Left cardiac atrium (tissue), 4 donors: Measurements from ENCODE around the gene MAPK8IP2. TPM values are rescaled to one million over a fixed set of nuclear protein-coding genes. Genes with fewer than 3 reads are reported as not detected.
A peak's percentile ranks its signal among the peaks of the same experiment; 100 is the strongest.
"Not testable (repeated sequence)": the region's sequence is repeated elsewhere in the genome, so short reads cannot be mapped to it uniquely, and the experiment has no call there.

Source experiments
- ATAC-seq, 2 donors: fragments of 200-7000 bp; cut with Tn5 transposase; one replicate each; pipeline ENCODE4 v1.9.1; 2020; ENCODE audit warnings: mild to moderate bottlenecking in 2 of 2, moderate library complexity in 2 of 2
- DNase-seq: peaks from one replicate; pipeline ENCODE4 v3.0.0-alpha.2; 2020
- intact Hi-C, 2 donors: fragments of 100-400 bp; cut with DNase I; formaldehyde crosslinking; loops; one replicate each; pipeline versions ENCODE4 v1.14.1 to v1.15.1; 2022 to 2023
- total RNA-seq, 2 donors: library from RNA; stranded (reverse); fragmentation: NEBNext Ultra II Directional; extraction: Animal tissue kit (Norgen Biotek cat#: 25700); gene quantifications; one replicate each; pipeline ENCODE4 v1.2.1, GENCODE V29; 2021
- donor health status: DM: no; HTN: yes; CAD: no.
- donor health status: DM: no; HTN: yes; CAD: no; lungs with severe emphysema.
- donor health status: DM: yes; HTN: yes; CAD: no.
- donor health status: Dilated cardiomyopathy.

MAPK8IP2 gene
- total RNA-seq, 2 donors from 2014 or later = 0.42 to 1.1 TPM

- no peak for ATAC-seq
- intact Hi-C loops = no loop called here
- no peak for DNase-seq
Measured at GRCh38 chr22:50625131-50625567, 24.6 kb downstream of the MAPK8IP2 start.

GRCh38 chr22:50625568-50626313 lies 25.1 kb downstream of the MAPK8IP2 start:
- intact Hi-C loops = no loop called here
- DNase-seq (no peak), ATAC-seq (no peak)

- intact Hi-C loops = no loop called here
- ATAC-seq = no peak
- no peak for DNase-seq
Measured at GRCh38 chr22:50626314-50626849, 25.8 kb downstream of the MAPK8IP2 start.

GRCh38 chr22:50626850-50627641 lies 26.5 kb downstream of the MAPK8IP2 start:
- intact Hi-C loops = no loop called here
- DNase-seq (no peak), ATAC-seq (peak; percentile 1)

- ATAC-seq (peak; percentile 94 to 96), DNase-seq (peak; percentile 89)
- intact Hi-C loops = no loop called here
Measured at GRCh38 chr22:50627642-50628542, 27.3 kb downstream of the MAPK8IP2 start, which contains the start of gene ARSA. Gene ARSA (minus strand): TSS chr22:50628152. CDS start chr22:50627779, 373 bp downstream.

GRCh38 chr22:50628543-50629134 lies 28.0 kb downstream of the MAPK8IP2 start:
- no peak for ATAC-seq
- intact Hi-C loops = no loop called here
- DNase-seq = no peak

GRCh38 chr22:50630376-50630775 lies 29.8 kb downstream of the MAPK8IP2 start:
- intact Hi-C loops = no loop called here
- no peak for ATAC-seq
- no peak for DNase-seq

GRCh38 chr22:50633086-50633485 lies 32.5 kb downstream of the MAPK8IP2 start:
- ATAC-seq (no peak), DNase-seq (no peak)
- intact Hi-C loops = no loop called here

- no peak for ATAC-seq
- DNase-seq = no peak
- intact Hi-C loops = no loop called here
Measured at GRCh38 chr22:50633771-50634170, 33.2 kb downstream of the MAPK8IP2 start.

GRCh38 chr22:50635591-50635990 lies 35.0 kb downstream of the MAPK8IP2 start:
- no peak for DNase-seq
- intact Hi-C loops = no loop called here
- no peak for ATAC-seq

- intact Hi-C loops, DNase-seq, ATAC-seq: not testable (repeated sequence)
Measured at GRCh38 chr22:50640296-50640695, 39.7 kb downstream of the MAPK8IP2 start.

- intact Hi-C loops = no loop called here
- ATAC-seq = peak; percentile 49 to 51
- DNase-seq = peak; percentile 39
Measured at GRCh38 chr22:50640857-50641647, 40.5 kb downstream of the MAPK8IP2 start.

- ATAC-seq (peak; percentile 76 to 93), DNase-seq (peak; percentile 62)
- intact Hi-C loops = no loop called here
Measured at GRCh38 chr22:50641696-50642607, 41.4 kb downstream of the MAPK8IP2 start.

- ATAC-seq, DNase-seq, intact Hi-C loops: not testable (repeated sequence)
Measured at GRCh38 chr22:50643021-50643820, 42.6 kb downstream of the MAPK8IP2 start.

- ATAC-seq, intact Hi-C loops, DNase-seq: not testable (repeated sequence)
Measured at GRCh38 chr22:50643821-50644101, 43.2 kb downstream of the MAPK8IP2 start.

- DNase-seq (no peak), ATAC-seq (no peak)
- intact Hi-C loops = no loop called here
Measured at GRCh38 chr22:50653256-50653655, 52.7 kb downstream of the MAPK8IP2 start.
